Endothelial cell (in vitro differentiated cells): ENCODE data around the gene EGFL8. TPM values are rescaled to one million over a fixed set of nuclear protein-coding genes. Genes with fewer than 3 reads are reported as not detected.
"Not testable (repeated sequence)": the region's sequence is repeated elsewhere in the genome, so short reads cannot be mapped to it uniquely, and the experiment has no call there.

ENCODE experiments used
- DNase-seq: peaks from one replicate; pipeline ENCODE4 v3.0.0; 2021; ENCODE audit warnings: low spot score
- H3K27ac Mint-ChIP-seq: one replicate; pipeline ENCODE4 v1.8.0; 2021; ENCODE audit warnings: mixed read lengths, inconsistent platforms; ENCODE audit not compliant: unreplicated experiment
- H3K27me3 Mint-ChIP-seq: one replicate; pipeline ENCODE4 v1.8.0; 2021; ENCODE audit warnings: mild to moderate bottlenecking, moderate library complexity, mixed read lengths, inconsistent platforms; ENCODE audit not compliant: unreplicated experiment
- H3K36me3 Mint-ChIP-seq: one replicate; pipeline ENCODE4 v1.8.0; 2021; ENCODE audit warnings: mild to moderate bottlenecking, low read depth, mixed read lengths, inconsistent platforms; ENCODE audit not compliant: unreplicated experiment
- H3K4me1 Mint-ChIP-seq: one replicate; pipeline ENCODE4 v1.8.0; 2021; ENCODE audit warnings: mild to moderate bottlenecking, mixed read lengths, inconsistent platforms; ENCODE audit not compliant: unreplicated experiment
- H3K4me3 Mint-ChIP-seq: one replicate; pipeline ENCODE4 v1.8.0; 2021; ENCODE audit warnings: mild to moderate bottlenecking, mixed read lengths, inconsistent platforms; ENCODE audit not compliant: unreplicated experiment
- H3K9me3 Mint-ChIP-seq: one replicate; pipeline ENCODE4 v1.8.0; 2021; ENCODE audit warnings: mixed read lengths, inconsistent platforms; ENCODE audit not compliant: unreplicated experiment
- total RNA-seq: library from RNA; stranded (reverse); fragmentation: NEBNext Ultra II Directional; extraction: Animal tissue kit (Norgen Biotek cat#: 25700); gene quantifications from one replicate; pipeline ENCODE4 v1.2.1, GENCODE V29; 2021; ENCODE audit not compliant: unreplicated experiment
- TF ChIP-seq, protein P1 (sequence below): fragments of 200-600 bp; sonication (generic); IDR thresholded peaks from one replicate; pipeline ENCODE4 v1.5.0; 2021; ENCODE audit warnings: antibody characterized with exemption; ENCODE audit not compliant: unreplicated experiment

The EGFL8 gene
- total RNA-seq, 1 donor from 2014 or later: 37.4 TPM

DNA sequence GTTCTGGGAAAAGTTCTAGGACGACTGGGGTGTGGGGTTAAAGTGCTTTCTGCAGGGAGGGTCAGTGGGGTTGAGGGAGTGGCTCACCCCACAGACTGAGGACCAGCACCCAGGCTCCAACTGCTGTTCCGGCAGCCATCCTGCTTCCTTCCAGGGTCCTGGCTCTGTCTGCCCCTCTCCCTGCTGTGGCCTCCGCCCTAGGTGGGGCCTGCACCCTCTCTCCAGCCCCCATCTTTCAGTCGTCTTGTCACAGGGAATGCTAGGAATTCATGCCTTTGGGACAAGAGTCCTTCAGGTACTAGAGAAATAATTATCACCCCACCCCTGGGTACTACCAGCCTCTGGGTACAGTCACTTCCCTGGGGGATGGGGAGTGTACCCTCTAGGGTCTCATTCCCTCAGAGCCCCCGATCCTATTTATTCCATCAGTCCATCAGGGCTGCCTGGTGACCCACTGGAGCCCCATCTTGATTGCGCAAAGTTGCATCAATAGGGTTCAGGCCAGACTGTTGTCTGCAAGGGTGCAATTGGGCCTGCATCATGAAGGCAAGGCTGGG, 19.8 kb downstream of the EGFL8 start, which contains the start of gene AGER:
Gene AGER (minus strand): TSS at position 170 of the 557 bp plus-strand sequence. CDS start 31 bp downstream, at position 139.
- TF ChIP-seq, protein P1, sequence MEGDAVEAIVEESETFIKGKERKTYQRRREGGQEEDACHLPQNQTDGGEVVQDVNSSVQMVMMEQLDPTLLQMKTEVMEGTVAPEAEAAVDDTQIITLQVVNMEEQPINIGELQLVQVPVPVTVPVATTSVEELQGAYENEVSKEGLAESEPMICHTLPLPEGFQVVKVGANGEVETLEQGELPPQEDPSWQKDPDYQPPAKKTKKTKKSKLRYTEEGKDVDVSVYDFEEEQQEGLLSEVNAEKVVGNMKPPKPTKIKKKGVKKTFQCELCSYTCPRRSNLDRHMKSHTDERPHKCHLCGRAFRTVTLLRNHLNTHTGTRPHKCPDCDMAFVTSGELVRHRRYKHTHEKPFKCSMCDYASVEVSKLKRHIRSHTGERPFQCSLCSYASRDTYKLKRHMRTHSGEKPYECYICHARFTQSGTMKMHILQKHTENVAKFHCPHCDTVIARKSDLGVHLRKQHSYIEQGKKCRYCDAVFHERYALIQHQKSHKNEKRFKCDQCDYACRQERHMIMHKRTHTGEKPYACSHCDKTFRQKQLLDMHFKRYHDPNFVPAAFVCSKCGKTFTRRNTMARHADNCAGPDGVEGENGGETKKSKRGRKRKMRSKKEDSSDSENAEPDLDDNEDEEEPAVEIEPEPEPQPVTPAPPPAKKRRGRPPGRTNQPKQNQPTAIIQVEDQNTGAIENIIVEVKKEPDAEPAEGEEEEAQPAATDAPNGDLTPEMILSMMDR: no peak
- Mint-ChIP-seq H3K27ac (peak within 1 kb of the TSS; percentile 65), H3K9me3 (no peaks in the 10 kb centered on the region), H3K4me3 (no peak within 1 kb of the TSS), H3K27me3 (peaks cover 17% of the 10 kb centered on the region), H3K4me1 (peaks cover 63% of the 10 kb centered on the region), H3K36me3 (peaks cover 29% of the 10 kb centered on the region)
- DNase-seq: no peak

DNA sequence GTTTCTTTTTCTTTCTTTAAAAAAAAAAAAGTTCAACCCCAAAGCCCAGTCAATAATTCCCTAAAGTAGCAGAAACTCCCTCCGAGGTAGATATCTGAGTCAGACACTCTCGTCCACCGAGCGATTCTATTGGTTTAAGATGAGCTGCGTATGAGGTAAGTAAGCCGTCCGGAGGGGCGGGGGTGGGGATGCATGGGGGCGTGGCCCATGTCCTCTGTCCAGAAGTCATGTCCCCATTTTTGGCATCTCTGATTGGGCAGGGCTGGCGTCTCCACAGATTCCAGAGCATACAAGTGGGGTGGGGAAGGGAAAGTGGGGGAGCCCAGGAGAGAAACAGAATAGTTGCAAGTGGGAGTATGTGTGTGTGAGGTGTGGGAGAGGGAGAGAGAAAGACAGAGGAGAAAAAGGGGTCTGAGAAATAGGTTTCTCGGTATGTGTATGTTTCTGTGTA, 21.3 kb downstream of the EGFL8 start:
- H3K36me3 Mint-ChIP-seq: peaks cover 27% of the 10 kb centered on the region
- peak overlapping the region; percentile 87 for H3K4me3 Mint-ChIP-seq
- peak overlapping the region; percentile 84 for H3K27ac Mint-ChIP-seq
- H3K27me3 Mint-ChIP-seq: peaks cover 14% of the 10 kb centered on the region
- not testable (repeated sequence) for H3K9me3 Mint-ChIP-seq, DNase-seq
- peaks cover 53% of the 10 kb centered on the region for H3K4me1 Mint-ChIP-seq

DNA sequence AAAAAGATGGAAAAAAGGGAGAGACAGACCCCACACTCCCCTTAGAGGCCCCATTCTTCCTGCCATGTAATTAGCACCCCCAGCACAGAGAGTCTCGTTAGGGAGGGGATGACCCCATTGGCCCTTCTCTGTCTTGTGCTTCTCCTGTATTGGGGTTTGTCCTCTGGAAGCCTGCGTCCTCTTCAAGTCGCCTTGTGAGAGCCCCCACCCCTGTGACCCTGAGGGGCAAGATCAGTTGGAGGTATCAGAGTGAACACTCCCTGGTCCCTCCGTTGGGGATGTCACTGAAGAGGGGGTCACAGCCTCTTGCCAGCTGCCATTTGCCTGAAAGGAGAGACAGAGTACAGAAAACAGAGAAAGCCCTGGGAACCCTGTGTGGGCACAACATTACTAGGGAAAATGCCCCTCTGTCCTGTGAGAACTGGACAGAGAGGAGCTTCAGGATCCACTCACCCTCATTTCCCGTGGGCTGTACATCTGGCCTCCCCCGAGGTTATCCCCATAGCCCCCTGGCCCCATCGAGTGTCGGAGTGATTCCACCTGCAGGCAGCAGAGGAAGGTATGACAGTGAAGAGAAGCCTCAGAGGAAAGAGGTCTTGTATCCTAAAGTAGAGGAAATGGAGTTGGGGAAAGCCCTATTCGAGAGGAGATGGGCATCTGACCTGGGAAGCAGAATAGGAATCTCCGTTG, 21.9 kb downstream of the EGFL8 start:
- DNase-seq, H3K9me3 Mint-ChIP-seq: not testable (repeated sequence)
- H3K36me3 Mint-ChIP-seq: peaks cover 27% of the 10 kb centered on the region
- peaks cover 11% of the 10 kb centered on the region for H3K27me3 Mint-ChIP-seq
- peak overlapping the region; percentile 84 for H3K27ac Mint-ChIP-seq
- peaks cover 52% of the 10 kb centered on the region for H3K4me1 Mint-ChIP-seq
- H3K4me3 Mint-ChIP-seq: peak overlapping the region; percentile 87

DNA sequence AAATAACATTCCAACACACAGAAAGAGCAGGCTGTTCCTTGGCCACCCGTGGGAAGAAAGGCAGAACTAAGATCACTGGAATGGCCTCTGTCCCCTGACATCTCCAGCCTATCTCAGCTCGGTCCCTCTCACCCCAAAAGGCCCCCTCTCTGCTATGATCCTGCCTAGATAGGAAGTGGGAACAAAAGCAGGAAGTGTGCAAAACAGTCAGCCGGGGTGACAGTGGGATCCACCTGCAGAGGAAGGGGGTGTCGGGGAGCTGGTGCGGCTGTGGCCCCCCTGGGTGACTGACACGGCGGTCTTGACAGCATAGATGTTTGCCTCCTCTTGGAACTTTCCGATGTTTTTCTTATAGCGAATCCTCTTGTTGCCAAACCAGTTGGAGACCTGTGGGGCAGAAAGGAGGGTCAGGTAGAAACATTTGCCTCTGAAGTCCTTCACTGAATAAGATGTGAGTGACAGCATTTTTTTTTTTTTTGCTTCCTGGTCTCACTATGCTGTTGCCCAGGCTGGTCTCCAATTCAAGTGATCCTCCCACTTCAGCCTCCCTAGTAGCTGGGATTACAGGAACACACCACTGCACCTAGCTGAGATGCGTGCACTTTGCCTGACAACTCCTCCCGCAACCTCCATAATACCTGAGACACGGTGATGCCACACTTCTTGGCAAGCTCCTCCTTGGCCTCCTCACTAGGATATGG, 22.8 kb downstream of the EGFL8 start:
- H3K4me3 Mint-ChIP-seq: peak overlapping the region; percentile 87
- TF ChIP-seq, protein P1: no peak
- peaks cover 14% of the 10 kb centered on the region for H3K27me3 Mint-ChIP-seq
- H3K9me3 Mint-ChIP-seq: no peaks in the 10 kb centered on the region
- peaks cover 27% of the 10 kb centered on the region for H3K36me3 Mint-ChIP-seq
- DNase-seq: no peak
- H3K27ac Mint-ChIP-seq: peak overlapping the region; percentile 91
- peaks cover 59% of the 10 kb centered on the region for H3K4me1 Mint-ChIP-seq

DNA sequence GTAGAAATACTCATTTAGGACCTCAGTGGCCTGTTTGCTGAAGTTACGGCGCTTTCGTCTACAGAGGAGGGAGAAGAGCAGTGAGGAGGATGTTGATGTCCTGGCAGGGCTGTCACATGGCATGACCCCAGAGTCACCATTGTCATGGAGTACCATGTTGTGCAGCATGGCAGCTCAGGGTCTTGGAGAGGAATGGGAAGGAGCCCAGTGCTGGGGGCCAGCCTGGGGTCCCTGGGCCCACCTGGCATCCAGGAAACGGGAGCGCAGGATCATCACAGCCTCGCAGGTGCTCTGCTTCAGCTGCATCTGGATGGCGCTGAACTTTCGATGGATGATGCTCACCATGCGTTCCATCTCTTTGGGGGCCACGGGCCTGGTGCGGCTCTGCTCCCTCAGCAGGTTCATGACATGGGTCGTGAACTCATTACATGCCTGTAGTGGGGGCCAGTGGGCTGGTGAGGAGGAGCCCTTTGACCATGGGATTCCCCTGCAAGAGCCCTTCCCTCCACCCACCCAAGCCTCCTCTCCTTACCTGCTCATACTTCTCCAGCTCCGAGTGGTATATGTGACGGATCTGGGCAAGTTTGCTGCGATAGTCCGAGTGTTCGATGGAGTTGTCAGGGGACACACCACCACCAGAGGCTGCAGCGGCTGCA, 23.5 kb downstream of the EGFL8 start:
- peaks cover 16% of the 10 kb centered on the region for H3K27me3 Mint-ChIP-seq
- peaks cover 62% of the 10 kb centered on the region for H3K4me1 Mint-ChIP-seq
- H3K36me3 Mint-ChIP-seq: peaks cover 27% of the 10 kb centered on the region
- H3K27ac Mint-ChIP-seq: peak overlapping the region; percentile 91
- not testable (repeated sequence) for H3K9me3 Mint-ChIP-seq, DNase-seq
- H3K4me3 Mint-ChIP-seq: peak overlapping the region; percentile 100

DNA sequence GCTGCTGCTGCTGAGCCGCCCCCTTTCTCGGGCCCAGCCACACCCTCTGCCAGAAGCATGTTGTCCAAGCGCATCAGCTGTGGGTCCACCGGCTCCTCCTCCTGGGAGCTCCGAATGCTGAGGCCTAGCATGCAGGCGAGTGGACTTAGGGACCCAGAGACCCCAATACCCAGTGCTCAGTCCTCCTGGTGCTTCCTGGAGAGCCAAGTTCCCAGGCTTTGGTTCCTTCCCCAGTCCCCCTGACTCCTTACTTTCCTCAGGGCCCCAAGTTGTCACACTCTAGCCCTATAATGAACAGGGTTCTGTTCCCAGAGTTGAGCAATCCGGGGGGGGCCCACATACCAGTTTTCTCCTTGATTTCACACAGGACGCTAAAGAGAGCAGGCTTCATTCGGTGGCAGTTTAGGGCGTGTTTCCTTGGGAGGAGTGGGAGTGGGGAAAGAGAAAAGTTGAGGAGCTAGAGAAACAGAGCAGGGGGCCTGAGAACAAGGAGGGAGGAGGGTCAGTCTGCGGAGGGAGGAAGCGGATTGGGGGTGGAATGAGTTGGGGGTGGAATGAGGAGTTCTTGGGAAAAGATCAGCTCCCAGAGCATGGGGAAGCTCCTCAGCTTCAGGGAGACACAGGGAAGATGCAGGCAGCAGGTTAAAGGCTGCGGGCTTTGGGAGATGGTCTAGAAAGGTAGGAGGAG, 24.1 kb downstream of the EGFL8 start:
- DNase-seq: no peak
- Mint-ChIP-seq H3K9me3 (no peaks in the 10 kb centered on the region), H3K4me1 (peaks cover 67% of the 10 kb centered on the region), H3K27me3 (peaks cover 16% of the 10 kb centered on the region), H3K4me3 (peak overlapping the region; percentile 100), H3K36me3 (peaks cover 27% of the 10 kb centered on the region), H3K27ac (peak overlapping the region; percentile 96)
- TF ChIP-seq, protein P1: no peak
